Psoas muscle (tissue), 8 donors: ENCODE measurements around the gene OSBPL1A. TPM values are rescaled to one million over a fixed set of nuclear protein-coding genes. Genes with fewer than 3 reads are reported as not detected.
A peak's percentile ranks its signal among the peaks of the same experiment; 100 is the strongest.

Source experiments
- ATAC-seq, 4 donors: fragments of 200-7000 bp; cut with Tn5 transposase; one replicate each; pipeline ENCODE4 v1.9.1; 2020; ENCODE audit warnings: moderate library complexity in 3 of 4, mild to moderate bottlenecking in 2 of 4
- DNase-seq, 2 donors: peaks; one replicate each; pipeline ENCODE4 v3.0.0-alpha.2; 2020
- H3K27ac ChIP-seq: fragments of 200-600 bp; one replicate; pipeline ENCODE4 v1.8.0; 2022
- H3K27me3 ChIP-seq, 3 donors: fragments of 200-600 bp in 1 of 3; one replicate each; pipeline versions ENCODE4 v1.6.1 to v1.8.0; 2013 to 2022; ENCODE audit warnings: low read length in 2 of 3, mild to moderate bottlenecking in 2 of 3, moderate library complexity in 1 of 3; ENCODE audit not compliant: insufficient read depth in 3 of 3
- H3K36me3 ChIP-seq, 2 donors: fragments of 200-600 bp in 1 of 2; one replicate each; pipeline versions ENCODE4 v1.6.1 to v1.8.0; 2013 to 2022; ENCODE audit warnings: low read depth in 1 of 2, mild to moderate bottlenecking in 1 of 2, moderate library complexity in 1 of 2; ENCODE audit not compliant: insufficient read depth in 1 of 2
- H3K4me1 ChIP-seq: fragments of 200-600 bp; one replicate; pipeline ENCODE4 v1.8.0; 2022
- H3K4me3 ChIP-seq: fragments of 200-600 bp; one replicate; pipeline ENCODE4 v1.8.0; 2022; ENCODE audit warnings: mild to moderate bottlenecking
- H3K9me3 ChIP-seq: fragments of 200-600 bp; one replicate; pipeline ENCODE4 v1.8.0; 2022
- WGBS, 3 donors: extraction: QIAGEN DNeasy Blood & Tissue Kit; methylation state at CpG; one replicate each; pipeline versions ENCODE4 v1.1.6 to v1.1.7; 2013; 5-methylcytosine and 5-hydroxymethylcytosine counted together
- intact Hi-C, 2 donors: fragments of 100-400 bp; cut with DNase I; formaldehyde crosslinking; loops; one replicate each; pipeline versions ENCODE4 v1.11.0 to v1.14.2; 2022
- polyA plus RNA-seq, 3 donors: library from polyadenylated mRNA; stranded (reverse); fragments of 200-250 nt; gene quantifications; one replicate each; pipeline ENCODE4 v1.2.3, GENCODE V29; 2013
- total RNA-seq, 4 donors: library from RNA; stranded (reverse); fragmentation: NEBNext Ultra II Directional in 2 of 4; extraction: Animal tissue kit (Norgen Biotek cat#: 25700) in 2 of 4; gene quantifications; one replicate each; pipeline versions ENCODE4 v1.2.1 to v1.2.4, GENCODE V29; 2021 to 2023
- TF ChIP-seq, protein P1 (sequence below): fragments of 200-600 bp; IDR thresholded peaks from one replicate; pipeline ENCODE4 v1.8.0; 2022; ENCODE audit warnings: antibody characterized with exemption
- donor health status: healthy with polysubstance abuse.
- donor health status: DM: no; HTN: no; CAD: no; lungs with moderate emphysema.
- donor health status: Bipolar disorder and iron deficiency.
- donor health status: healthy.
- donor health status: DM: yes; HTN: yes; CAD: no.
- donor health status: DM: no; HTN: no; CAD: no.
- donor health status: DM: no; HTN: no; CAD: no.
- donor health status: DM: yes; HTN: yes; CAD: no.

Gene OSBPL1A
- total and polyA plus RNA-seq, 7 donors = 13.7 to 87.8 (median 65.8) TPM

DNA sequence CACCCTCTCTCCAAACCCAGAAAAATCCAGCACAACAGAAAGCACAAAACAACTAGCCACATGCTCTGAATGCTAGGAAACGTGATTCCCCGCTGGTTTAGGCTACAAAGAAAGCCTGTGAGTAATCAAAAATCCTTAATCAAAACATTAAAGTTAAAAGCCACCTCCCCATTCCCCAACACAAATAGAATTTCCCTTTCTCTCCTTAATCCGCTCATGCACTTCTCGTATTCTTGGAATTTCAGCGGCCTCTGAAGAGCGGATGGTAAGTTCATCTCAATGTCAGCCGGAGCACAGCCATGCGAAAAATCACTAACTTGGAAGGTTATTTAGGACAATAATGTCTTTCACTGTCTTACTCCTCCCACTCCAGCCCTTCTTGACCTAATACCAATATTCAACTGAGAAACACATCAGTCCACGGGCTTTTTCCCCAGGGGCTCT is 126.7 kb downstream of the OSBPL1A start:
- Histone ChIP-seq H3K4me3 (peak overlapping the region; percentile 95), H3K4me1 (peaks cover 27% of the 10 kb centered on the region), H3K27ac (peak overlapping the region; percentile 89), H3K9me3 (peaks cover 6% of the 10 kb centered on the region), H3K36me3 (no peaks in the 10 kb centered on the region), H3K27me3 (no peaks in the 10 kb centered on the region)
- intact Hi-C loops = loop anchor here (1.0 to 5.0 kb wide), 2 partner anchors 89 to 95 kb away; no protein-coding TSS in a partner anchor
- no peak for DNase-seq
- peak; percentile 16 to 34 (median 26) for ATAC-seq
- TF ChIP-seq, protein P1, sequence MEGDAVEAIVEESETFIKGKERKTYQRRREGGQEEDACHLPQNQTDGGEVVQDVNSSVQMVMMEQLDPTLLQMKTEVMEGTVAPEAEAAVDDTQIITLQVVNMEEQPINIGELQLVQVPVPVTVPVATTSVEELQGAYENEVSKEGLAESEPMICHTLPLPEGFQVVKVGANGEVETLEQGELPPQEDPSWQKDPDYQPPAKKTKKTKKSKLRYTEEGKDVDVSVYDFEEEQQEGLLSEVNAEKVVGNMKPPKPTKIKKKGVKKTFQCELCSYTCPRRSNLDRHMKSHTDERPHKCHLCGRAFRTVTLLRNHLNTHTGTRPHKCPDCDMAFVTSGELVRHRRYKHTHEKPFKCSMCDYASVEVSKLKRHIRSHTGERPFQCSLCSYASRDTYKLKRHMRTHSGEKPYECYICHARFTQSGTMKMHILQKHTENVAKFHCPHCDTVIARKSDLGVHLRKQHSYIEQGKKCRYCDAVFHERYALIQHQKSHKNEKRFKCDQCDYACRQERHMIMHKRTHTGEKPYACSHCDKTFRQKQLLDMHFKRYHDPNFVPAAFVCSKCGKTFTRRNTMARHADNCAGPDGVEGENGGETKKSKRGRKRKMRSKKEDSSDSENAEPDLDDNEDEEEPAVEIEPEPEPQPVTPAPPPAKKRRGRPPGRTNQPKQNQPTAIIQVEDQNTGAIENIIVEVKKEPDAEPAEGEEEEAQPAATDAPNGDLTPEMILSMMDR = no peak
- 0 to 3% (median 2%) methylated on average over 9 of the region's 9 CpGs for WGBS, 3 donors

DNA sequence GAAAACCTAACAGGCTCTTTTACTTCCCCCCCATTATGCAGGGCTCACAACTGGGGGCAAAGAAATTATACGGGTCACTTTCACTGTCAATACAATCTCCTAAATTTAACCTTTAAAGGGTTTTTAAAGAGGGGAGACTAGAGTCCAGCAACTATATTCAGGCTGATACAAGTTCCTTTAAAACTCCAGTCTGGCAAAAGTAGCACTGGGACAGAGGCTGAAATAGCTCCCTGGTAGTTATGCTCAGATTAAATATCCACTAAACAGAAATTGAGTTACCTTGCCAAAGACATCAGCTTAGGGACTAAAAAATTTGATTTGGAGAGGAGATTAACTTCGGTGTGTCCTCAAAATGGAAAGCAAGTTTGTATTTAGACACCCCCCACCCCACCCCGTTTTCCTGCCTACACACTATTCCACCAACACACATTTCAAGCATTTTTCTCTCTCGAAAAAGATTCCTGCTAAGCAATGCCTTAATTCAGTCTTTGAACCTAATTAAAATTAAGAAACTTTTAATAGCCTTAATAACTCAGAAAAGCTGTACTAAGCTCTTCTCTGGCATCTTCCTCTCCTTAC is 127.2 kb downstream of the OSBPL1A start:
- TF ChIP-seq, protein P1 = no peak
- peak overlapping the region; percentile 95 for H3K4me3 ChIP-seq
- DNase-seq = no peak
- intact Hi-C loops = loop anchor here (1.0 to 5.0 kb wide), 2 partner anchors 88 to 94 kb away; no protein-coding TSS in a partner anchor
- H3K4me1 ChIP-seq = peaks cover 27% of the 10 kb centered on the region
- peak in 2 of 4 donors; percentile 44 to 61 for ATAC-seq
- H3K9me3 ChIP-seq = peaks cover 6% of the 10 kb centered on the region
- H3K27me3 ChIP-seq = no peaks in the 10 kb centered on the region
- no peaks in the 10 kb centered on the region for H3K36me3 ChIP-seq
- H3K27ac ChIP-seq = peak overlapping the region; percentile 89
- 5 to 7% (median 6%) methylated on average over 4 of the region's 4 CpGs for WGBS, 3 donors

DNA sequence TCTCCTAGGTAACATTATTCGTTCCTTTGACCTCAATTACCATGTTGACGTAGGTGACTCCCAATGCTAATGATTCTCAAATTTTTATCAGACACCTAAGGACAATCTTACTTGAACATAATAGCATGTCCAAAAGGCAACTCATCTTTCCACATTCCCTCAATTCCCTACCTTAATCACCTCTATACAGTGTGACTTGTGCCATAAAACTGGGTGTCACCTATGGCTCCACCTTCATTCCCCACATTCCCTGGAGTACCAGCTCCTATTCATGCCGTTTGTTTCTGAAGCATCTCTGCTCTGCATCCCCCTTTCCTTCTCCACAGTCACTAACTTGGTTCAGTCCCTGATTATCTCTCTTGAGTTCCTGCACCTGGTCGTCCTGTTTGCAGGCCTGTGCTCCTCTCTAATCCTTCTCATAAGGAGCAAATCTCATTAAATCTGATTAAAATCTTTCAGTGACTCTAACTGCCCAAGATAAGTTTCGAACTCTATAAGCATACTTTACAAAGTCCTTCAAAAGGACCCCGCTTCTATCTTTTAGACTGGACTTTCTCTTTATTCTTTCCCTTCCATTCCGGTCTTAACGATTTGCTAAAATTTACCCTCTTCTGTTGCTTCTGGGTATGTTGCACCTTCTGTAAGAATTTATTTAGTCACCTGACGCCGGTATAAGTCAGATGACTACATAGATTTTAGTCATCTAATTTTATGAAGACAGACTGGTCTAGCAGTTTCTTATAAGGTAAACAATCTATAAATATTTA is 128.7 kb downstream of the OSBPL1A start:
- Histone ChIP-seq H3K9me3 (peaks cover 6% of the 10 kb centered on the region), H3K4me3 (peak overlapping the region; percentile 95), H3K36me3 (no peaks in the 10 kb centered on the region), H3K27ac (peak overlapping the region; percentile 89), H3K27me3 (no peaks in the 10 kb centered on the region), H3K4me1 (peaks cover 30% of the 10 kb centered on the region)
- DNase-seq (no peak), ATAC-seq (no peak)
- intact Hi-C loops = loop anchor here (5.0 kb wide), 2 partner anchors 42 to 47 kb away; no protein-coding TSS in a partner anchor
- 76 to 81% (median 79%) methylated on average over 10 of the region's 10 CpGs for WGBS, 3 donors
- TF ChIP-seq, protein P1 = no peak

DNA sequence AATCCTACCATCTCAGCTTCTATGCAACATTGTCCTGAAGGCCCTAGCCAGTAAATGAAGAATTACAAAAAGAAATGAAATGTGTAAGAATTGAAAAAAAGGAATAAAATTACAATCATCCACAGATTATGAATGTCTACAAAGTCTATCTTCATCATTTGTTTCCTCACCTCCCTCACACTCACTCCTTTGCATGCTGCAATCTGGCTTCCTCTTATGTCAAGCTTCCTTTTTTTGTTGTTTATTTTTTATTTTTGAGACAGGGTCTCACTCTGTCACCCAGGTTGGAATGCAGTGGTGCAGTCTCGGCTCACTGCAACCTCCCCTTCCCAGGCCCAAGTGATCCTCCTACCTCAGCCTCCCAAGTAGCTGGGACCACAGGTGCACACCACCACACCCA is 129.7 kb downstream of the OSBPL1A start:
- DNase-seq (no peak), ATAC-seq (no peak)
- Histone ChIP-seq H3K27me3 (no peaks in the 10 kb centered on the region), H3K4me3 (no peak overlapping the region), H3K27ac (no peak overlapping the region), H3K9me3 (peaks cover 6% of the 10 kb centered on the region), H3K36me3 (no peaks in the 10 kb centered on the region), H3K4me1 (peaks cover 35% of the 10 kb centered on the region)
- intact Hi-C loops = loop anchor here (5.0 kb wide), 2 partner anchors 41 to 46 kb away; no protein-coding TSS in a partner anchor
- 90 to 95% (median 92%) methylated on average over 1 of the region's 1 CpG for WGBS, 3 donors
- TF ChIP-seq, protein P1 = no peak
